Esophagus squamous epithelium (tissue), 5 donors: ENCODE measurements around the gene SV2C. TPM values are rescaled to one million over a fixed set of nuclear protein-coding genes. Genes with fewer than 3 reads are reported as not detected.

ENCODE experiments used
- DNase-seq: peaks from one replicate; lab custom pipeline; 2025; lab: John Stamatoyannopoulos, UW
- H3K27ac ChIP-seq, 4 donors: fragments of 200-600 bp; sonication (generic); one replicate each; pipeline ENCODE4 v1.5.1; 2016 to 2019; ENCODE audit warnings: mild to moderate bottlenecking in 1 of 4
- H3K27me3 ChIP-seq, 4 donors: fragments of 200-600 bp; sonication (generic); 1 replicate in 3 of 4; 2 replicates in 1 of 4; pipeline versions ENCODE4 v1.5.1 to v1.6.0; 2017 to 2021; ENCODE audit warnings: antibody characterized with exemption in 1 of 4
- H3K36me3 ChIP-seq, 3 donors: fragments of 200-600 bp; sonication (generic); one replicate each; pipeline ENCODE4 v1.5.1; 2016 to 2019
- H3K4me1 ChIP-seq, 3 donors: fragments of 200-600 bp; sonication (generic); one replicate each; pipeline ENCODE4 v1.5.1; 2017 to 2019
- H3K4me3 ChIP-seq, 4 donors: fragments of 200-600 bp; sonication (generic); 1 replicate in 3 of 4; 2 replicates in 1 of 4; pipeline ENCODE4 v1.5.1; 2016 to 2019; ENCODE audit warnings: mild to moderate bottlenecking in 2 of 4, moderate library complexity in 1 of 4
- H3K9me3 ChIP-seq, 3 donors: fragments of 200-600 bp; sonication (generic); one replicate each; pipeline ENCODE4 v1.5.1; 2016 to 2019
- POLR2A ChIP-seq, 4 donors: fragments of 450-650 bp; IDR thresholded peaks; one replicate each; pipeline ENCODE4 v1.6.1; 2017; ENCODE audit warnings: antibody characterized with exemption in 4 of 4, mild to moderate bottlenecking in 4 of 4, moderate library complexity in 3 of 4
- WGBS, 2 donors: methylation state at CpG; one replicate each; pipeline ENCODE4 v1.1.5; 2018; 5-methylcytosine and 5-hydroxymethylcytosine counted together
- intact Hi-C: fragments of 100-400 bp; cut with DNase I; formaldehyde crosslinking; loops from one replicate; pipeline ENCODE4 v1.15.0; 2022
- total RNA-seq, 4 donors: library from RNA; depleted of rRNA; stranded (reverse); fragments of >200 nt; gene quantifications; one replicate each; pipeline ENCODE4 v1.1.0, GENCODE V29; 2016
- TF ChIP-seq, protein P1 (sequence below), 6 experiments: fragments of 450-650 bp in 4 of 6; fragments of 200-600 bp in 2 of 6; sonication (generic) in 2 of 6; IDR thresholded peaks; one replicate each; pipeline ENCODE4 v1.5.1; 2016 to 2019; ENCODE audit warnings: antibody characterized with exemption in 6 of 6, mild to moderate bottlenecking in 4 of 6, moderate library complexity in 4 of 6
- donor health status: DM: yes; HTN: yes; CAD: no.

SV2C gene
- total RNA-seq, 4 donors from 2014 or later: under 0.01 to 0.26 (median 0.06) TPM

DNA sequence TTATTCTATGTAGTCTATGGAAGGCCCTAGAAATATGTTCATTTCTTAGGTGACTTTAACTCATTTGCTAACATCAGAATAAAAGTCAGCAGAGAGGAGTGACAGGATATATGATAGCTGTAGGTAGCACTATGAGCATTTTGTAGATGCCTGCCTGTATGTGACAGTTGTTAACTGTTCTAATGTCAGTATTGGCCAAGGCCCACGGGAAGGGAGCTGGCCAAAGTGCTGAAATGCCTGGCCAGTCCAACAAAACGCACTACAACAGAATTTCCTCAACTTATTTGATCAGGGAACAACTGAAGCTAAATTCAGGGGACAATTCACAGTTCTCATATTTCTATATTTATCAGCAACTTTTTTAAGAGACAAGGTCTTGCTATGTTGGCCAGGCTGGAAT, 20.8 kb downstream of the SV2C start:
- Histone ChIP-seq H3K4me1 (no peaks in the 10 kb centered on the region), H3K27ac (no peak overlapping the region), H3K27me3 (peaks cover 0 to 12% (median 0%) of the 10 kb centered on the region in 4 donors), H3K36me3 (no peaks in the 10 kb centered on the region), H3K4me3 (no peak overlapping the region), H3K9me3 (no peaks in the 10 kb centered on the region)
- intact Hi-C loops: no loop called here
- WGBS, 2 donors: 0 to 8% methylated on average over 2 of the region's 2 CpGs
- DNase-seq: no peak
- TF ChIP-seq, protein P1, sequence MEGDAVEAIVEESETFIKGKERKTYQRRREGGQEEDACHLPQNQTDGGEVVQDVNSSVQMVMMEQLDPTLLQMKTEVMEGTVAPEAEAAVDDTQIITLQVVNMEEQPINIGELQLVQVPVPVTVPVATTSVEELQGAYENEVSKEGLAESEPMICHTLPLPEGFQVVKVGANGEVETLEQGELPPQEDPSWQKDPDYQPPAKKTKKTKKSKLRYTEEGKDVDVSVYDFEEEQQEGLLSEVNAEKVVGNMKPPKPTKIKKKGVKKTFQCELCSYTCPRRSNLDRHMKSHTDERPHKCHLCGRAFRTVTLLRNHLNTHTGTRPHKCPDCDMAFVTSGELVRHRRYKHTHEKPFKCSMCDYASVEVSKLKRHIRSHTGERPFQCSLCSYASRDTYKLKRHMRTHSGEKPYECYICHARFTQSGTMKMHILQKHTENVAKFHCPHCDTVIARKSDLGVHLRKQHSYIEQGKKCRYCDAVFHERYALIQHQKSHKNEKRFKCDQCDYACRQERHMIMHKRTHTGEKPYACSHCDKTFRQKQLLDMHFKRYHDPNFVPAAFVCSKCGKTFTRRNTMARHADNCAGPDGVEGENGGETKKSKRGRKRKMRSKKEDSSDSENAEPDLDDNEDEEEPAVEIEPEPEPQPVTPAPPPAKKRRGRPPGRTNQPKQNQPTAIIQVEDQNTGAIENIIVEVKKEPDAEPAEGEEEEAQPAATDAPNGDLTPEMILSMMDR (IDR thresholded peaks at IDR 0.05): no peak
- TF ChIP-seq POLR2A (IDR thresholded peaks at IDR 0.05): no peak

DNA sequence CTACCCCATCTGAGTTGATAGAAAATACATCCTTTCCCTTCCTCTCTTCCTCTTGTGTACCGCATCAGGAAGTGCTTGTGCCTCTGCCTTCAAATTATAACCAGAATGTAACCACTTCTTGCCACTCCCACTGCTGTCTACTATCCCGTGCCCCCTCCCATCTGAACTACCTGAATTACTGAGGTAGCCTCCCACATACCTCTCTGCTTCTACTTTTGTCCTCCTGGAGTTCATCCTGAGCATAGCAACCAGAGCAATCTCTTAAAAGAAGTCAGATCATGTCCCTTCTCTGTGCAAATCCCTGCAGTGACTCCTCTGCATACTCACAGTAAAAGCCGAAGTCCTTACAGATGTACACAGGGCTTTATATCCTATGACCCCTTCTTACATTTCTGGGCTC, 23.0 kb downstream of the SV2C start:
- TF ChIP-seq, protein P1 (IDR thresholded peaks at IDR 0.05): no peak
- TF ChIP-seq POLR2A (IDR thresholded peaks at IDR 0.05): no peak
- Histone ChIP-seq H3K4me1 (no peaks in the 10 kb centered on the region), H3K27me3 (peaks cover 0 to 8% (median 0%) of the 10 kb centered on the region in 4 donors), H3K27ac (no peak overlapping the region), H3K36me3 (no peaks in the 10 kb centered on the region), H3K4me3 (no peak overlapping the region), H3K9me3 (no peaks in the 10 kb centered on the region)
- no peak for DNase-seq
- intact Hi-C loops: no loop called here
- WGBS, 2 donors: 62 to 66% methylated on average over 3 of the region's 3 CpGs

DNA sequence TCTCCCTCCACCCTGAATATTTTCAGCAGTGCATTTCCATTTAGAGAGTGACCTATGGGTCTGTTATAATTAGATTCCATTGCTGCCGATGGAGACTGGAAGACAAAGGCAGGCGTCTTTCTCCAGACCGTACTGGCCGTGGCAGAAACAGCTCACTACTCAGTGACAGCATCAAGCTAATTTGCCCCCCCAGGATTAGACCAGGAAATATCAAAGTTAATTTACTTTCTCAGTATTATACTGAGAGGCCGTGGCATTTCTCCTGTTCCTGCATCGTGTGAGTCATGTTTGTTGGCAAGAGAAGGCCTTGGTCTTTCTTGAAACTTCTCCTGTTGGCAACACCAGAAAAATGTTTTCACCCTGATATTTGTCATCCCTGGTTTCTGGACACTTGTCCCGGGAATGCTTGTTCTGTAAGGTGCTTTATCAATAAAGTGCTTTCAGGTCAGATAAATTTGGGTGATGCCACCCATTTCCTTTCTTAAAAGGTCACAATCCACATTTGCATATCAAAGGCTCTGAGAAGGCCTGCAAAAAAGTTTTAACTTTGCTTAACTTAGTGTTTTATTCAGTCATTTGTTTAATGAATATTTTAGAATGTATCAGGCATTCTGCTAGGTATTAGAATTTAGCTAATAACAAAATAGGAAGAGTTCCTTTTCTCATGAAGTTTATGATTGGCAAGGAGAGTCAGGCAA, 28.4 kb downstream of the SV2C start:
- DNase-seq: no peak
- WGBS, 2 donors: 59 to 61% methylated on average over 7 of the region's 7 CpGs
- Histone ChIP-seq H3K27ac (no peak overlapping the region), H3K36me3 (no peaks in the 10 kb centered on the region), H3K27me3 (no peaks in the 10 kb centered on the region), H3K4me1 (no peaks in the 10 kb centered on the region), H3K9me3 (no peaks in the 10 kb centered on the region), H3K4me3 (no peak overlapping the region)
- intact Hi-C loops: no loop called here
- TF ChIP-seq POLR2A (IDR thresholded peaks at IDR 0.05): no peak

DNA sequence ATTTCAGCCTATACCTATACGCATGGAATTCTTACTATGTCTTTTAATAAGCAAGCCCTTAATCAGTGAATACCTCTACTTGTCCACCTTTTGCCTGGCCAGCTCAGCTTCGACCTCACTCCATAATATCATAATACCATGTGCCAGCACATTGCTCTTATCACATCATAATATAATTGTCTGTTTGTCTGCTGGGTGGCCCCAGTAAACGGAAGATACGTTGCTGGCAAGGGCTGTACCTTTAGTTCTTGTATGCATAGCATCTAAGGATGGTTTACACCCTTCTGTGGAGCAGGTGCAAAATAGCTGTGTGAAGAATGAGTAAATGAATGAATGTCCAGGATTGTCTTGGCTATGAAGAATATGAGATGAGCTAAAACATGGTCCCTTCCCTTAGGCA, 29.9 kb downstream of the SV2C start:
- Histone ChIP-seq H3K27me3 (no peaks in the 10 kb centered on the region), H3K4me1 (no peaks in the 10 kb centered on the region), H3K9me3 (no peaks in the 10 kb centered on the region), H3K4me3 (no peak overlapping the region), H3K36me3 (no peaks in the 10 kb centered on the region), H3K27ac (no peak overlapping the region)
- DNase-seq: no peak
- TF ChIP-seq, protein P1 (IDR thresholded peaks at IDR 0.05): no peak
- no peak for TF ChIP-seq POLR2A (IDR thresholded peaks at IDR 0.05)
- intact Hi-C loops: no loop called here
- 78 to 81% methylated on average over 4 of the region's 4 CpGs for WGBS, 2 donors

DNA sequence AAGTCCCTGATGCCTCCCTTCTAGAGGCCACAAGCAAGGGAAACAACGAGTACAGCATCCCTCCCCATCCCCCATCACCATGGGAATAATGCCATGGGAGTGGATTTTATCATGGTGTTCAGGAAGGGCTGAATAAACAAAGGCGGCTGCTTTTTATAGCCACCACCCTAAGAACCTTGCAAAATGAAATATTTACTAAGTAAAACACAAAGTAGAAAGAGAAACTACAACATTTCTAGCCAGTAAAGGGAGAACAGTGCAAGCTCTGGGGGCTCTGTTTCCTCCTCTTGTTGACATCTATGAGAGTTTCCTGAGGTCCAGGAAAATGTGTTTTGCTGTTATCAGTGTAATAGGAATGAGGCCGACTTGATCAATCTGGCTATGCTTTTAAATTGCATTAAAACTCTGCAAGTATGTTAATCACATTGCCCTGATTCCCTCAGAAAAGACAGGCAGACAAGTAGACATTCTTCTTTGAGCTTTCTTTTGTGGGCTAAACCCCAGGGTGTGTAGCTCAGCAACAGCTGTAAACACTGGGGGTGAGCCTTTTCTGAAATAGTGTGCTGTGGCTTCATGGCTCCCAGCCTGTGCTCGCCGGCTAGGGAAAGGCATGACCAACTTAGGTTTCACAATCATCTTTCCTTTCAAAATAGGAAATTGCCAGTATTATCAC, 31.1 kb downstream of the SV2C start:
- H3K4me3 ChIP-seq: no peak overlapping the region
- H3K36me3 ChIP-seq: no peaks in the 10 kb centered on the region
- no peak for TF ChIP-seq POLR2A (IDR thresholded peaks at IDR 0.05)
- no peaks in the 10 kb centered on the region for H3K9me3 ChIP-seq
- intact Hi-C loops: no loop called here
- H3K27me3 ChIP-seq: no peaks in the 10 kb centered on the region
- no peaks in the 10 kb centered on the region for H3K4me1 ChIP-seq
- no peak overlapping the region for H3K27ac ChIP-seq
- 30 to 34% methylated on average over 5 of the region's 5 CpGs for WGBS, 2 donors
- no peak for DNase-seq

DNA sequence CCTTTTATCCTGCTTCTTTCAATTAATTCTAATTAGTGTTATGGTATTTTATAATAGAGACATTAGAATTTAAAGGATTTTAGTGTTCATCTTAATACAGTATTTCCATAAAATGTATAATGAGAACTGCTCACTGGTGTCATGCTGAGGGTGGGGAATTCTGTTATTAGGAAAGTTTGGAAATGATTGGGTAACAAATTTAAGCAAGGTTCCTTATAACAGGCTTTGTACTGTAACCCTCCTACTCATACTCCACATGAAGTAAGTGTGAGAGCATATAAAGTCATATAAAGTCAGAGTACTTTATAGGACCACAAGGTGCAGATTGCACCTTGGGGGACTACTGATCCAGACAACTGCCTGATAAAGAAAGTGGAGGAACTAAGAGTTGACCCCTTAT, 42.2 kb downstream of the SV2C start:
- Histone ChIP-seq H3K27me3 (no peaks in the 10 kb centered on the region), H3K4me3 (no peak overlapping the region), H3K36me3 (no peaks in the 10 kb centered on the region), H3K27ac (no peak overlapping the region), H3K9me3 (no peaks in the 10 kb centered on the region), H3K4me1 (no peaks in the 10 kb centered on the region)
- TF ChIP-seq, protein P1 (IDR thresholded peaks at IDR 0.05): no peak
- TF ChIP-seq POLR2A (IDR thresholded peaks at IDR 0.05): no peak
- DNase-seq: no peak
- intact Hi-C loops: no loop called here
